Measurements from ENCODE around the gene PROK2. TPM values are rescaled to one million over a fixed set of nuclear protein-coding genes. Genes with fewer than 3 reads are reported as not detected.

Gene PROK2
- not detected in 2 replicates for total RNA-seq

GRCh38 chr3:71784914-71785531 is at the start of gene PROK2:
Gene PROK2 (minus strand): TSS chr3:71785148. CDS start chr3:71785052, 96 bp downstream.
- no peak for DNase-seq (ENCODE audit: low read depth)
- peak within 1 kb of the TSS; percentile 38 for H3K4me3 ChIP-seq (ENCODE audit: low read depth, low read length)
- TF ChIP-seq, protein P1, sequence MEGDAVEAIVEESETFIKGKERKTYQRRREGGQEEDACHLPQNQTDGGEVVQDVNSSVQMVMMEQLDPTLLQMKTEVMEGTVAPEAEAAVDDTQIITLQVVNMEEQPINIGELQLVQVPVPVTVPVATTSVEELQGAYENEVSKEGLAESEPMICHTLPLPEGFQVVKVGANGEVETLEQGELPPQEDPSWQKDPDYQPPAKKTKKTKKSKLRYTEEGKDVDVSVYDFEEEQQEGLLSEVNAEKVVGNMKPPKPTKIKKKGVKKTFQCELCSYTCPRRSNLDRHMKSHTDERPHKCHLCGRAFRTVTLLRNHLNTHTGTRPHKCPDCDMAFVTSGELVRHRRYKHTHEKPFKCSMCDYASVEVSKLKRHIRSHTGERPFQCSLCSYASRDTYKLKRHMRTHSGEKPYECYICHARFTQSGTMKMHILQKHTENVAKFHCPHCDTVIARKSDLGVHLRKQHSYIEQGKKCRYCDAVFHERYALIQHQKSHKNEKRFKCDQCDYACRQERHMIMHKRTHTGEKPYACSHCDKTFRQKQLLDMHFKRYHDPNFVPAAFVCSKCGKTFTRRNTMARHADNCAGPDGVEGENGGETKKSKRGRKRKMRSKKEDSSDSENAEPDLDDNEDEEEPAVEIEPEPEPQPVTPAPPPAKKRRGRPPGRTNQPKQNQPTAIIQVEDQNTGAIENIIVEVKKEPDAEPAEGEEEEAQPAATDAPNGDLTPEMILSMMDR (conservative IDR thresholded peaks at IDR 0.05; ENCODE audit: low read depth, low read length): no peak

GRCh38 chr3:71831599-71831998 is 46.7 kb upstream of the PROK2 start:
- no peak for DNase-seq (ENCODE audit: low read depth)
- TF ChIP-seq, protein P1 (conservative IDR thresholded peaks at IDR 0.05; ENCODE audit: low read depth, low read length): no peak
- H3K4me3 ChIP-seq (ENCODE audit: low read depth, low read length): no peak overlapping the region

DNA sequence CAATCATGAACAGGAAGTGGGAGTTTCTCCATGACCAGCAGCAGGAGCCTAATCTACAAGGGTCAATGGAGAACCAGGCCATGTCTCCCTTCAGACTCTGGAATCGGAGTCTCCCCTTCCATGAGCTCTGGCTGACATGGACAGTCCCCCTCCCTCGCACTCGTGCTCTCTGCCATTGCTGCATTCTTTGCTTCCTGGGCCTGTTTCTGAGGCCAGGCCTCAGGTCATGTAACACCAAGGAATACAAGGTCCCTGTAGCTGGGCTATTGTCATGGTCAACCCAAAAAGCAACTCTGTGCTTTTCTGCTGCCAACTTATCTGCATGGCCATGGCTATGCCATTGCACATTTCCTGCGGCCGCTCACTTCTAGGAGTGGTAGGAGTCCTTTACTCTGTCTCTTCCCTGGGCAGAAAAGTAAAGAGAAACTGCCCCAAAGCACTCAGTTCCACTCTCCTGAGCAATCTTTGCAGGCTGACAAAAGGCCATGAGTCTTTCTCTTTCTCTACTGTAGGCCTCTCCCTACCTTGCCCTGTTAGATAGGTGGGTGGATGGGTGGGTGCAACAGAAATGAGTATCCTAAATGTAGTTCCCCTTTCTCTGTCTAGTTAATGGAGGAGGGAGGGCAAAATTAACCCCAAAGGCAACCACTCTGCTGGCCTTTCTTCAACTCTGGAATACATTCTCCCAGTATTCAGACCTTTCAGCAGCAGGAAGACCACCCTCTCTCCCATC is 40.8 kb upstream of the PROK2 start:
- no peak for DNase-seq (ENCODE audit: low read depth)
- TF ChIP-seq, protein P1 (conservative IDR thresholded peaks at IDR 0.05; ENCODE audit: low read depth, low read length): no peak
- no peak overlapping the region for H3K4me3 ChIP-seq (ENCODE audit: low read depth, low read length)

DNA sequence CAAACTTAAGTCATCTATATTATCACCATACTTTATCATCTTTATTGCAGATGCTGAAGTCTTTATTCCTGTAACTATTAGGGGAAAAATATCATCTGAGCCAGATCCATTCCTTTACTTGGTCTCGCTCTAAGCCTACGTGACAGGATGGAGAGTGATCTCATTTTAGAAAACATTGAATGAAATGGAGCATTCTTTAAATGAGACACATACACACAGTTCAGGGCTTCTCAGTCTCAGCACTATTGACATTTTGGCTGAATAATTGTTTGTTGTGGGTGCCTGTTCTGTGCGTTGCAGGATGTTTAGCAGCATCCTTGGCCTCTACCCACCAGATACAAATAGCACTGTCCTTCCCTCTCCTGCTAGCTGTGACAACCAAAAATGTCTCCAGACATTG is 36.2 kb upstream of the PROK2 start:
- H3K4me3 ChIP-seq (ENCODE audit: low read depth, low read length): no peak overlapping the region
- TF ChIP-seq, protein P1 (conservative IDR thresholded peaks at IDR 0.05; ENCODE audit: low read depth, low read length): no peak
- no peak for DNase-seq (ENCODE audit: low read depth)

- no peak overlapping the region for H3K4me3 ChIP-seq (ENCODE audit: low read depth, low read length)
- no peak for DNase-seq (ENCODE audit: low read depth)
- TF ChIP-seq, protein P1 (conservative IDR thresholded peaks at IDR 0.05; ENCODE audit: low read depth, low read length): no peak
These were observed 32.3 kb upstream of the PROK2 start for GRCh38 chr3:71817262-71817661.

DNA sequence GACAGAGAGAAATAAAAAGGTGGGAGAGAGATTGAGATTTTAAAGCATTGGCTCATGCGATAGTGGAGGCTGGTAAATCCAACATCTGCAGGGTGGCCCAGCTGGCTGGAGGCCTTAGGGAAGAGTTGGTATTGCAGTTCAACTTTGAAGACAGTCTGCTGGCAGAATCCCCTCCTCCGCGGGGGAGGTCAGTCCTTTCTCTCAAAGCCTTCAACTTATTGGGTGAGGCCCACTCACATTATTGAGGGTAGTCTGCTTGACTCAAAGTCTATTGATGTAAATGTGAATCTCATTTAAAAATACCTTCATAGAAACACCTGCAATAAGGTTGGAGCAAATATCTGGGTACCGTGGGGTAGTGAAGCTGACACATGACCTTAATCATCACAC is 31.8 kb upstream of the PROK2 start:
- TF ChIP-seq, protein P1 (conservative IDR thresholded peaks at IDR 0.05; ENCODE audit: low read depth, low read length): no peak
- H3K4me3 ChIP-seq (ENCODE audit: low read depth, low read length): no peak overlapping the region
- DNase-seq (ENCODE audit: low read depth): no peak
